Astrocyte (in vitro differentiated cells and primary cell): ENCODE data around the gene ARL6IP4.

Experiments used
- CTCF ChIP-seq: IDR thresholded peaks from 2 replicates; pipeline ENCODE4 v1.5.1; 2011; ENCODE audit warnings: low read depth, mild to moderate bottlenecking, inconsistent platforms, low read length, moderate library complexity; ENCODE audit not compliant: insufficient read depth
- EZH2 ChIP-seq: IDR thresholded peaks from 2 replicates; pipeline ENCODE4 v1.6.1; 2012; ENCODE audit warnings: mild to moderate bottlenecking, low read length, inconsistent platforms; ENCODE audit not compliant: insufficient read depth

GRCh38 chr12:122951406-122951805 is 29.1 kb upstream of the ARL6IP4 start:
- TF ChIP-seq CTCF, result no peak
- no peak for TF ChIP-seq EZH2
